Fibroblast of mammary gland (primary cell): ENCODE measurements around the gene ZNRF2.

Experiments
- DNase-seq: peaks from one replicate; pipeline ENCODE4 v3.0.0-alpha.2; 2010; ENCODE audit warnings: low read depth
- H3K4me3 ChIP-seq: 2 replicates; pipeline ENCODE4 v1.5.1; 2011; ENCODE audit warnings: low read depth, mild to moderate bottlenecking, low read length, moderate library complexity; ENCODE audit not compliant: control insufficient read depth
- TF ChIP-seq, protein P1 (sequence below): conservative IDR thresholded peaks from 2 replicates; pipeline ENCODE4 v1.5.1; 2011; ENCODE audit warnings: low read depth, low read length, inconsistent platforms; ENCODE audit not compliant: control insufficient read depth, insufficient read depth

The ZNRF2 gene

DNA sequence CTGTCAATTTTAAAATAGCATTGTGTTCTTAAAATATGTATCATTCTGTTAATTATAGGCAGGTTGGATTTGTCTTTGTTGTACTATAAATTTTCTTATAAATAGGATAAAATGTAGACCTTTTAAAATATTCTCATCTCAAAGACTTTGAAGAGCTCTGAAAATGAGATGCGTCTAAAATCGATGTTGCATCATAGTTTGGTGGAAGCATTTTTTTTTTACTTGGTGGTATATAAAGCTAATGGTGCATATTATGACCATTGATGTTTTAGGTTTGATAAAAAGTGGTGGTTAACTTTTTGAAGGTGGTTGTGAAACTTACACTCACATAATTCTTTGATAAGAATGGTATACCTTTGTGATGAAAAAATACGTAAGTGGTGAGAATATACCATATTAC, 69.1 kb downstream of the ZNRF2 start:
- no peak overlapping the region for H3K4me3 ChIP-seq
- DNase-seq: no peak
- TF ChIP-seq, protein P1, sequence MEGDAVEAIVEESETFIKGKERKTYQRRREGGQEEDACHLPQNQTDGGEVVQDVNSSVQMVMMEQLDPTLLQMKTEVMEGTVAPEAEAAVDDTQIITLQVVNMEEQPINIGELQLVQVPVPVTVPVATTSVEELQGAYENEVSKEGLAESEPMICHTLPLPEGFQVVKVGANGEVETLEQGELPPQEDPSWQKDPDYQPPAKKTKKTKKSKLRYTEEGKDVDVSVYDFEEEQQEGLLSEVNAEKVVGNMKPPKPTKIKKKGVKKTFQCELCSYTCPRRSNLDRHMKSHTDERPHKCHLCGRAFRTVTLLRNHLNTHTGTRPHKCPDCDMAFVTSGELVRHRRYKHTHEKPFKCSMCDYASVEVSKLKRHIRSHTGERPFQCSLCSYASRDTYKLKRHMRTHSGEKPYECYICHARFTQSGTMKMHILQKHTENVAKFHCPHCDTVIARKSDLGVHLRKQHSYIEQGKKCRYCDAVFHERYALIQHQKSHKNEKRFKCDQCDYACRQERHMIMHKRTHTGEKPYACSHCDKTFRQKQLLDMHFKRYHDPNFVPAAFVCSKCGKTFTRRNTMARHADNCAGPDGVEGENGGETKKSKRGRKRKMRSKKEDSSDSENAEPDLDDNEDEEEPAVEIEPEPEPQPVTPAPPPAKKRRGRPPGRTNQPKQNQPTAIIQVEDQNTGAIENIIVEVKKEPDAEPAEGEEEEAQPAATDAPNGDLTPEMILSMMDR: no peak

DNA sequence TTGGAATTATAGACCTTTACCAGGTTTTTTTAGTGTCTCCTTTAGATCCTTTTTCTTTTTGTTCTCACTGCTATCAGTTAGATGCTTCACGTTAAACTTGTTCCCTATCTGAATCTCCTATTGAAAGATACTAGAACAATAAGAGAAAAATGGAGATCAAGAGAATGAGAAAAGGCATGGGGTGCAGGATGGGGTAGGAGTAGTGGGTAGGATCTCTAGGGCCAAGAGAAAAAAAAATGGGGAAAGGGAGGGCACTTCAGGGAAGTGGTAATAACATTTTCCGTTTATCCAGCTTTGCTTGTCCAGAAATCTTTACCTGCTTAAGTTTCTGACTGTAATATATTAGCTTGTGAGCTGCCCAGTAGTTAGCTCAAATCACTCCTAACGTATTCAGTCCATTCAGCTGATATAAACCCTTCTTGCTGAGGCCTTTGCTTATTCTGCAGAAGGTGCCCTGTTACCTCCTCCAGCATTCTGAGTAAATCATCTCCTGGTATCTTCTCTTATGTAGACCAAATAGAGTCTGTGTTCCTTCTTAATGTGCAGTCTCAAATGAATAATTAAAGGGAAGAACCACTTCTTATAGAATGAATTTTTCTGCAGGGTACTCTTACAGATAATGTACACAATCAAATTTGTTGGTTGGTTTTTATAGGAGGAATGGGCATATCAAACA, 69.7 kb downstream of the ZNRF2 start:
- TF ChIP-seq, protein P1: no peak
- no peak overlapping the region for H3K4me3 ChIP-seq
- no peak for DNase-seq

DNA sequence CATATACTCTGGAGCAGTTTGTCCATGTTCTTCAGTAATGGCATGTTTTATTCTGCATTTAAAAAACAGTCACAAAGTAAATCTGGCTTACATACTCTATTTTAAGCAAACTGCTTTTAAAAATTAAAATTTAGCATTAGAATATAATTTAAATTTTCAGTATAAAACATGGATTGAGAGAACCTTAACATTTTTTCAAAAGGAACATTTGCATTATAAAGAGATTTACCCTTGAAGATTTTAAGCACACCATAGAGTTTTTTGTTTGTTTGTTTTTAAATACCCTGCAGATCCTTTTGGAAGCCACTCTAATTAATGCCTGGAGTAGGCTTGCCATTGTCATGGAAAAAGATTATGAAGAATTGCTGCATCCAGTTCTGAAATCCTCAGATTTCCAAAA, 70.4 kb downstream of the ZNRF2 start:
- DNase-seq: no peak
- no peak overlapping the region for H3K4me3 ChIP-seq
- TF ChIP-seq, protein P1: no peak

DNA sequence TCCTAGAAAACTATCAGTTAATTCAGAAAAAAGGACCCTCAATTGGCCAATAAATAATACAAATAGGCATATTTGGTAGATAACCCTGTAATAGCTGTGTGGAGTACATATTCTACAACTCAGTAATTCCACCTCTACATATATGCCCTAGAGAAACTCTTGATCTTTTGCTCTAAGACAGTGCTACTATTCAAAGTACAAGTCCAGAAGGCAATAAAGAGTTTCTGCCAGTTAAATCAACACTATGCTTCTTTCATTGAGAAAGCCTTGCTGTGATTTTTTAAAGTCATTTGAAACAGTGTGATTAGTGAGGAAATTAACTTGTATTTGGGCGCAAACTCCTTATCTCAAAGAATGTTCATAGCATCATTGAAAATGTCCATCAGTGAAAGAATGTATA, 75.6 kb downstream of the ZNRF2 start:
- TF ChIP-seq, protein P1: no peak
- no peak for DNase-seq
- H3K4me3 ChIP-seq: no peak overlapping the region

DNA sequence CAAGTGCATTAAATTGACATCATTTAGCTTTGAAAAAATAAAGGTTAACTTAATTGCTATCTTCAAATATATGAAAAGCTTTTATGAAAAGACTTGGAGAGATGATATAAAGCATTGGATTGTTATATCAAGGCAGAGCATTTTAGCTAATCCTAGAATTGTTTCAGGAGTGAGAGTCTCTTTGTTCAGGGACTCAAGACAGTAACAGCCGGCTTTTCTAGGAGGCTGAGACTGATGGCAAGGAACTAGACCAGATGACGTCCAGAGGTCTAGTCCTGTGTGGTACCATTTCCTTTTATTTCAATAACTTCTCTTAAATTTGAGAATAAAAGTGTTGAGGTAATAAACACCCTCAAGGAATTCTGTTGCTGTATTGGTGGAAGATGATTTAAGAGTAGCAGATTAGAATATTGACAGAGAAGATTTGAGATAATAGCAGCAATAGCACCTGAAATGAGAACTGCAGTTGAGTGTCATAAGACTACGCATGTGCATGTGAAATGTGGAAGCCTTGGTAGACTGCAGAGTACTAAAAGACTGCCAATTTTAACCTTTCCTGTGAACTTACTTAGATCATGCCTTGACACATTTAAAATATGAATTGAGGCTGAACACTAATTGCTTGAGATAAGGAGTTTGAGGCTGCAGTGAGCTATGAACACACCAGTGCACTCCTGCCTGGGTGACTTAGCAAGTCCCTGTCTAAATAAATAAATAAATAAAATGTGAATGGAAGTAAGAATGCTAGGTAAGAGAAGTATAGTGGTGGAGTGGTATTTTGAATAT, 79.6 kb downstream of the ZNRF2 start:
- H3K4me3 ChIP-seq: no peak overlapping the region
- no peak for DNase-seq
- TF ChIP-seq, protein P1: no peak

DNA sequence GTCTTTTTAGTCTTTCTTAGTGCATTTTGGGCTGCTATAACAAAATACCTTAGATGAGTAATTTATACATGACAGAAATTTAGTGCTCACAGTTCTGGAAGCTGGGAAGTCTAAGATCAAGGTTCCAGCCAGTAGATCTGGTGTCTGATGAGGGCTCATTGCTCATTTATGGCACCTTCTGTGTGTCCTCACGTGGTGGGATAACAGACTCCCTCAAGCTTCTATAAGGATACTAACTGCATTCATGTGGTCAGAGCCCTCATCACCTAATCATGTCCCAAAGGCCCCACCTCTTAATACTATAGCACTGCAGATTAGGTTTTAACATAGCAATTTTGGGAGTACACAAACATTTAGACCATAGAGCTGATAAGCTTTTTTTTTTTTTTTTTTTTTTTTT, 80.4 kb downstream of the ZNRF2 start:
- DNase-seq: no peak
- no peak overlapping the region for H3K4me3 ChIP-seq
- TF ChIP-seq, protein P1: no peak

DNA sequence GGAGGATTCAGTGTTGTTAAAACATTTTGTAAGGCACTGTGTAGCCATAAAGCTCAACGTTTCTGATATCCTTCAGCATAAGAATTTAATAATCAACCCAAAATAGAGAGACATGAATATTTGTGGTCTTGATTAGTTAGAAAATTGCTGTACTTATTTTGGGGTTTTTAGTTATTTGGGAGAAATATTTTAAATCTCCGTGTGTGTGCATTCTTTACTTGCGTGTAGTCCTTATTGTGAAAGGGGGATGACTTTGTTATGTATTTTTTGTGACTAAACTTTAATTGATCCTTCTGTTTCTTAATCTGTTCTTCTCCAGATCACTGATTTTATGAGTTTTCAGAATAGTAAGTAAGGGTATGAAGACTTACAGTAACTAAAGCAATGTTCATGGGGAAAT, 81.2 kb downstream of the ZNRF2 start:
- TF ChIP-seq, protein P1: no peak
- no peak overlapping the region for H3K4me3 ChIP-seq
- DNase-seq: no peak
